Natural killer cell (primary cell): ENCODE results near the gene SYT11. TPM values are rescaled to one million over a fixed set of nuclear protein-coding genes. Genes with fewer than 3 reads are reported as not detected.

Source experiments
- ATAC-seq, 3 donors: fragments of 150-1000 bp in 2 of 3; fragments of 200-7000 bp in 1 of 3; cut with Tn5 transposase; 1 replicate in 1 of 3; 2 replicates in 2 of 3; pipeline ENCODE4 v1.10.0; 2021; ENCODE audit warnings: mild to moderate bottlenecking in 2 of 3, moderate library complexity in 2 of 3
- DNase-seq, 2 donors: peaks; one replicate each; pipeline versions ENCODE4 v3.0.0 to v3.0.0-alpha.2; 2013 to 2021; ENCODE audit warnings: mixed read lengths in 1 of 2
- H3K27ac ChIP-seq: one replicate; pipeline ENCODE4 v1.5.1; 2013; ENCODE audit warnings: mild to moderate bottlenecking, low read length
- H3K27me3 ChIP-seq: one replicate; pipeline ENCODE4 v1.6.1; 2013; ENCODE audit warnings: low read length; ENCODE audit not compliant: control insufficient read depth, insufficient read depth
- H3K36me3 ChIP-seq: one replicate; pipeline ENCODE4 v1.6.1; 2013; ENCODE audit warnings: low read length; ENCODE audit not compliant: control insufficient read depth, insufficient read depth
- H3K4me1 ChIP-seq: one replicate; pipeline ENCODE4 v1.6.1; 2013; ENCODE audit warnings: low read length; ENCODE audit not compliant: control insufficient read depth, insufficient read depth
- H3K4me3 ChIP-seq: one replicate; pipeline ENCODE4 v1.5.1; 2013; ENCODE audit warnings: low read length
- H3K9me3 ChIP-seq: one replicate; pipeline ENCODE4 v1.6.1; 2013; ENCODE audit warnings: low read length; ENCODE audit not compliant: control insufficient read depth, insufficient read depth
- H3K27ac Mint-ChIP-seq, 2 donors: one replicate each; pipeline ENCODE4 v1.8.0; 2022; ENCODE audit warnings: mild to moderate bottlenecking in 2 of 2, mixed read lengths in 2 of 2, moderate library complexity in 1 of 2
- H3K27me3 Mint-ChIP-seq, 2 donors: one replicate each; pipeline ENCODE4 v1.8.0; 2022; ENCODE audit warnings: low read depth in 2 of 2, mixed read lengths in 2 of 2
- H3K36me3 Mint-ChIP-seq: one replicate; pipeline ENCODE4 v1.8.0; 2022; ENCODE audit warnings: mixed read lengths
- H3K4me1 Mint-ChIP-seq, 2 donors: one replicate each; pipeline ENCODE4 v1.8.0; 2022; ENCODE audit warnings: mixed read lengths in 2 of 2
- H3K4me3 Mint-ChIP-seq: one replicate; pipeline ENCODE4 v1.8.0; 2022; ENCODE audit warnings: mild to moderate bottlenecking, moderate library complexity, mixed read lengths
- H3K9me3 Mint-ChIP-seq, 2 donors: one replicate each; pipeline ENCODE4 v1.8.0; 2022; ENCODE audit warnings: mixed read lengths in 2 of 2
- WGBS: methylation state at CpG from one replicate; pipeline ENCODE4 v1.1.7; 2013; ENCODE audit warnings: missing lambda C conversion rate; ENCODE audit not compliant: insufficient coverage; 5-methylcytosine and 5-hydroxymethylcytosine counted together
- intact Hi-C: fragments of 100-400 bp; cut with micrococcal nuclease; formaldehyde crosslinking; loops from one replicate; pipeline ENCODE4 v1.14.2; 2022
- total RNA-seq, 4 donors: library from RNA; stranded (reverse); fragments of 120-200 nt in 1 of 4; gene quantifications; one replicate each; pipeline versions ENCODE4 v1.2.3 to v1.2.4, GENCODE V29; 2013 to 2022
- TF ChIP-seq, protein P1 (sequence below): fragments of 200-600 bp; IDR thresholded peaks from one replicate; pipeline ENCODE4 v1.8.0; 2022; ENCODE audit warnings: antibody characterized with exemption

Gene SYT11
- total RNA-seq, 3 donors from 2014 or later (not counting 1 experiment from before 2014, with no cell fraction given), result 38.1 to 42.8 (median 39.8) TPM

DNA sequence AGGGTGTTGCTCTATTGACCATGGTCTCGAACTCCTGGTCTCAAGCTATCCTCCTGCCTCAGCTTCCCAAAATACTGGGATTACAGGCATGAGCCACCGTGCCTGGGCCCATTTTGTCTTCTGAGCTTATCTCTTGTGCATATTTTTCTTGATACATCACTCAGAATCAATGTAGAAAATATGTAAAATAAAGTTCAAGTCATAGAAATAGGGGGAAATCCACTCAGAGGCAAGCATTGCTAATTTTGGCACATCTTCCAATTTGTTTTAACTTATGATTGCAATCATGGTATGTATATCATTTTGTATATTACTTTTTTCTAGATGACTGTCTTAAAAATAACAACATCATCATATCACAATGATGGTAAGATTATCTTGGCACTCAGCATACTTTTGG lies 30.2 kb downstream of the SYT11 start:
- Mint-ChIP-seq H3K36me3 (no peaks in the 10 kb centered on the region), H3K4me1 (peaks cover 12% of the 10 kb centered on the region in 2 donors), H3K4me3 (no peak overlapping the region), H3K9me3 (no peaks in the 10 kb centered on the region), H3K27me3 (no peaks in the 10 kb centered on the region), H3K27ac (no peak overlapping the region)
- DNase-seq, result no peak
- Histone ChIP-seq H3K36me3 (peaks cover 2% of the 10 kb centered on the region), H3K27ac (no peak overlapping the region), H3K9me3 (no peaks in the 10 kb centered on the region), H3K27me3 (no peaks in the 10 kb centered on the region), H3K4me3 (no peak overlapping the region), H3K4me1 (peaks cover 3% of the 10 kb centered on the region)
- TF ChIP-seq, protein P1, sequence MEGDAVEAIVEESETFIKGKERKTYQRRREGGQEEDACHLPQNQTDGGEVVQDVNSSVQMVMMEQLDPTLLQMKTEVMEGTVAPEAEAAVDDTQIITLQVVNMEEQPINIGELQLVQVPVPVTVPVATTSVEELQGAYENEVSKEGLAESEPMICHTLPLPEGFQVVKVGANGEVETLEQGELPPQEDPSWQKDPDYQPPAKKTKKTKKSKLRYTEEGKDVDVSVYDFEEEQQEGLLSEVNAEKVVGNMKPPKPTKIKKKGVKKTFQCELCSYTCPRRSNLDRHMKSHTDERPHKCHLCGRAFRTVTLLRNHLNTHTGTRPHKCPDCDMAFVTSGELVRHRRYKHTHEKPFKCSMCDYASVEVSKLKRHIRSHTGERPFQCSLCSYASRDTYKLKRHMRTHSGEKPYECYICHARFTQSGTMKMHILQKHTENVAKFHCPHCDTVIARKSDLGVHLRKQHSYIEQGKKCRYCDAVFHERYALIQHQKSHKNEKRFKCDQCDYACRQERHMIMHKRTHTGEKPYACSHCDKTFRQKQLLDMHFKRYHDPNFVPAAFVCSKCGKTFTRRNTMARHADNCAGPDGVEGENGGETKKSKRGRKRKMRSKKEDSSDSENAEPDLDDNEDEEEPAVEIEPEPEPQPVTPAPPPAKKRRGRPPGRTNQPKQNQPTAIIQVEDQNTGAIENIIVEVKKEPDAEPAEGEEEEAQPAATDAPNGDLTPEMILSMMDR, result no peak
- WGBS, result 94% methylated on average over 2 of the region's 2 CpGs
- ATAC-seq, result no peak
- intact Hi-C loops, result no loop called here

DNA sequence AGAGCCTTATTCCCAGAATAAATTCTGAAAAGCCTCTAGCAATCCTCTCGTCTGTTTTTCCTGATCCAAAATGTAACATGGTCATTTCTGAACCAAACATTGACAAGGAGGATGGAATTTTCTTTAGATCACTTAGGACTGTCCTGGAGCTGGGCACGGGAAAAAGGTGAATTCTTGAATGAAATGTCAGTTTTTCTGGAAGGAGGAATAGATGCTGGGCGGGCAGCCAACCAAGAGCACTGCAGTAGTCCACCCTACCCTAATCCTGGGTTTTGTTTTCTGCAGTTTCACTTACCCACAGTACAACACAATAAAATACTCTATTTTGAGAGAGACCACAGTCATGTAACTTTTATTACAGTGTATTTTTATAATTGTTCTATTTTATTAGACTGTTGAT lies 30.9 kb downstream of the SYT11 start:
- Mint-ChIP-seq H3K27ac (no peak overlapping the region), H3K36me3 (no peaks in the 10 kb centered on the region), H3K4me3 (no peak overlapping the region), H3K9me3 (no peaks in the 10 kb centered on the region), H3K4me1 (peaks cover 12% of the 10 kb centered on the region in 2 donors), H3K27me3 (no peaks in the 10 kb centered on the region)
- DNase-seq (no peak), ATAC-seq (no peak)
- Histone ChIP-seq H3K4me1 (peaks cover 3% of the 10 kb centered on the region), H3K9me3 (no peaks in the 10 kb centered on the region), H3K27me3 (no peaks in the 10 kb centered on the region), H3K4me3 (no peak overlapping the region), H3K36me3 (peaks cover 2% of the 10 kb centered on the region), H3K27ac (no peak overlapping the region)
- intact Hi-C loops, result no loop called here
- 89% methylated on average over 3 of the region's 3 CpGs for WGBS
- TF ChIP-seq, protein P1, result no peak

DNA sequence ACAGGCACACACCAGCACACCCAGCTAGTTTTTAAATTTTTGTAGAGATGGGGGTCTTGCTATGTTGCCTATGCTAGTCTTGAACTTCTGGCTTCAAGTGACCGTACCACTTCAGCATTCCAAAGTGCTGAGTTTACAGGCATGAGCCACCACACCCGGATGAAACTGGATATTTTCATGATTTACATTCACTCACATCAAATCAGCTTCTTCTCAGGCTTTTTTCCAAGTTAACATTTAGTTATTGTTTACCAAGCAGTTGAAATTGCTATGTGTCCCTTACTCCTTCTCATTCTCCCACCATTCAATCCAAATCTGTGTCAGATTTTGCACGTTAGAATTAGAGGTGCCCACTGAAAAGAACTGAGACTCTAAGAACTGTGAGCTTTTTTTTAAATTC lies 33.4 kb downstream of the SYT11 start:
- 96% methylated on average over 3 of the region's 3 CpGs for WGBS
- Mint-ChIP-seq H3K27ac (peak overlapping the region; percentile 53 to 78), H3K9me3 (no peaks in the 10 kb centered on the region), H3K4me1 (peaks cover 12% of the 10 kb centered on the region in 2 donors), H3K36me3 (no peaks in the 10 kb centered on the region), H3K27me3 (no peaks in the 10 kb centered on the region), H3K4me3 (no peak overlapping the region)
- H3K27me3 ChIP-seq, result no peaks in the 10 kb centered on the region
- H3K4me1 ChIP-seq, result peaks cover 3% of the 10 kb centered on the region
- ATAC-seq (no peak), DNase-seq (no peak)
- no peaks in the 10 kb centered on the region for H3K9me3 ChIP-seq
- no peak overlapping the region for H3K4me3 ChIP-seq
- peaks cover 9% of the 10 kb centered on the region for H3K36me3 ChIP-seq
- H3K27ac ChIP-seq, result no peak overlapping the region
- intact Hi-C loops, result no loop called here
- TF ChIP-seq, protein P1, result no peak
